NCI-H82 treated with DMSO at 0.1 percent for 48 hours (cell line): ENCODE results near the gene TSEN2.
A peak's percentile ranks its signal among the peaks of the same experiment; 100 is the strongest.
"Not testable (repeated sequence)": the region's sequence is repeated elsewhere in the genome, so short reads cannot be mapped to it uniquely, and the experiment has no call there.

Experiments used
- DNase-seq: peaks from one replicate; lab custom pipeline; 2025; ENCODE audit not compliant: unreplicated experiment; lab: John Stamatoyannopoulos, UW

The TSEN2 gene

DNA sequence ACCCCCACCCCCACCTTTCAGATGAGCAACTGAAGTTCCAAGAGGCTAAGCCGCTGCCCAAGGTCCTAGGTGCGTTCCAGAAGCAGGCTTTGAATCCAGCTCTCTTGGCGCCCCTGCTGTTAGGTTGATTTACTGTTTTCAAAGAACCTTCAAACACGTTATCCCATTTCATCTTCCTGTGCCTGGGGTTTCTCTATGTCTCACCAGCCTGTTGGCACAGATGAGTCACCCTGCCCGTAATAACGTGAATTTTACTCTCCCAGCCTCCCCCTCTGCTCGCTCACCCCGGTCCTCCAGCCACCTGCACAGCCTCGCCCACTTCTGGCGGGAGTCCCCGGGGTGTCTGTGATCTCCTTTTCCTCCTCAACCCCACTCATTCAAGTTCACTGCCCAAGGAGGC is 13.0 kb upstream of the TSEN2 start:
- no peak for DNase-seq

DNA sequence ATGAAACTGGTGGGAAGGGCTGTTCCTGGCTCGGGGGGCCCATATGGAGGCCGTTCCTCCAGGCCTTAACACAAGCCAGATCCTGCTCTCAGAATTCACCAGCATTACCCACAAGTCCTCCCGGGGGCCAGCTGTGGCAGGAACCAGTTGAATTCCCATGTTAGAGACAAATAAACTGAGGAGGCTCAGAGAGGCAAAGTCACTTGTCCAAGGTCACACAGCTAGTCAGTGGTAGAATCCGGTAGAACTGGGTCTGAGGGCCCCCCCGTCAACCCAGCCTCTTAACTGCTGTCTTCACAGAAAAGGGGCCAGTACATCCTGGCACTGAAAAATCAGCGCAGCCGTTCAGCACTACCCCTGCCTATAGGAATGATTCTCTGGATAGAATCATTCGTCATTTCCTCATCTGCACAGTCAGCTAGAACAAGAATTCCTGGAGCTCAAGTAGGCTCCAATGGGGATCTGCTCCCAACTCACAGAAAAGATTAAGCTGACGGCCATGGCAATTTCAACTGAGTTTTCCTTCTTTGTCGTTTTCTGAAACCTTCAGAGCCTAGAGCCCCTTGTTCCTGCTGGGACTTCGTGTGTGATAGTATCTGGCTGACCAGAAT is 12.2 kb upstream of the TSEN2 start:
- DNase-seq: no peak

DNA sequence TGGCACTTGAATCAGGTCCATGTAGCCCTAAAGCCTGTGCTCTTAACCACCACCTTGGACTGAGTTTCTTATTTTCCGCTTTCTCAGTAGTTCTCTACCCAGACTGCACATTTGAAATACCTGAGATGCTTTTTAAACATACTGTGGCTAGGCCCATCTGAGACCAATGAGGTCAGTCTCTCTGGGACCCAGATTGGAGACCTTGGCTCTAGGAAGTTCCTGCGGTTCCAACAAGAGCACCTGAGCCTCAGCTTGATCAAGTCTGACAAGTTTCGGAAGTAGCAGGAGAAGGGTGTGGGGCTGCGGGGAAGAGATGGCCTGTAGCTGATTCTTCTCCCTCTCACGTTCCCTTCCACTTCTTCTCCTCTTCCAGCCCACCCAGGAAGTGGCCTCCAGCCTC is 11.5 kb upstream of the TSEN2 start:
- DNase-seq: no peak

DNA sequence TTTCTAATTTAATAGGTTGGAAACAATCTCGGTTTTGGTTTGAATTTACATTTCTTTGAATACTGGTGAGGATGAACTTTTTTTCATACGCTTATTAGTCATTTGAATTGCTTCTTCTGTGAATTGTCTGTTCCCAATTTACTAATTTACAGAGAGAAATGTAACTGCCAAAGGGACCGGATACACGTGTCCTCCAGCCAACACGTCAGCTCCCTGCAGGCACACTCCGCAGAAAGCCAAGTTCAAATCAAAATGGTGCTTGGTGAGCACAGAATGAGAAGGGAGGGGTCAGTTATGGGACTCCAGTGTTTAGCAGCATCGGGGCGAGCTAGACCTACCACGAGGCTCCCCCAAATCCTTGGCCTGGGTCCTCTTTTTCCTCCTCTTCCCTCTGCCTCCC is 10.8 kb upstream of the TSEN2 start:
- no peak for DNase-seq

DNA sequence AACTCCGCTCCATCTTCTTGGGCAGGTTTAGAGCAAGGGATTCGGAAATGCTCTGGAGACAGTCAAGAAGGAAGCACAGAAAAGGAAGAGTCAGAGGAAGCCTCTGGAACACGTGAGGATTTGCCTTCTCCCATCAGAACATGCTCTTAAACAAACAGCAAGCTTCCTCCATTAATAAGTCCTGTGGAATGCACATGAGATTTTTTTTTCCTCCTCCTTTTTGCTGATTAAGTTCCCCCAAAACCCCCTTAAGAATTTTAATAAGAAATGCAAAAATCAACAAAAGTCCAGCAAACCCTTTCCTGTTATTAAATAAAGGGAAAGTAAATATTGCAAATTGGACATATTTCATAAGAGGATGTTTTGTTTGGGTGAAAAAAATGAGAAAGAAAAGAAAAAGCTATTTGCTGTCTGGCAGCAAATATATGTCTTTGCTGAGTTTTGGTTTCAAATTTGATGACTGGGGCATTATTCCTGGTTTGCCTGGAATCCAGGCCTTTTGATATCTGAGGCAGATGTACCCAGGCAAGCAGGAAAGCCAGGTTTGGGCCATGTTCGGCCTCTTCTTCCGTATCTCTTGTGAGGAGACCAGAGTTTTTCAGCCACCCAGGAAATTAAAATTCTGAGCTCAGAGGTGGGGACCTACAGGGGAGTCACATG is 7.9 kb upstream of the TSEN2 start:
- no peak for DNase-seq

DNA sequence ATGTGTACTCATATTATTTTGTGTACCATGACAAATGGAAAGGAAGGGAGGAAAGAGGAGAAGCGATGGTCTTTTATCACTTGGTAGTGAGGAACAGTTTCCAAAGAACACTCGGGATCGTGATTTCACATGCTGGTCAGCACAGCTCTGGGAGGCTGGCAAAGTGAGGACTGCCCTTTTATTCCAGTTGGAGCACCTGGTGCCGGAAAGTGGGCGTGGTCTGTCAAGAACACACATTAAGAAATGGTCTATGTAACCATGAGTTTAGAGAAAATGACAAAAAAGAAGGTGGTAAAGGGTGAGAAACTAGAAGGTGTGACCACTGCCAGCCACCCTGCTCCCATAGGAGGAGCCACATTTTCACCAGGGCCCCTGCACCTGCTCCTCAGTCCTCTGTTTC is 7.0 kb upstream of the TSEN2 start:
- DNase-seq: no peak

DNA sequence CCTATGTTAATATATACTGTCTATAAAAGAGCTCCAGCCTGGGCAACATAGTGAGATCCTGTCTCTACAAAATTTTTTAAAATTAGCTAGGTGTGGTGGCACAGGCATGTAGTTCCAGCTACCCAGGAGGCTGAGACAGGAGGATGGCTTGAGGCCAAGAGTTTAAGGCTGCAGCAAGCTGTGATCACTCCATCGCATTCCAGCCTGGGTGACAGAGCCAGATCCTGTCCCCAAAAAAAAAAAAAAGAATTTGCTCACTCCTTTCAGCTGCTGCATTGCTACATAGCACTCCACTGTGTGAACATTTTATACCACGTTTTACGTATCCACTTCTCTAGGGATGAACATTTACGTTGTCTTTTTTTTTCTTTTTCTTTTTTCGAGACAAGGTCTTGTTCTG is 6.0 kb upstream of the TSEN2 start:
- no peak for DNase-seq

DNA sequence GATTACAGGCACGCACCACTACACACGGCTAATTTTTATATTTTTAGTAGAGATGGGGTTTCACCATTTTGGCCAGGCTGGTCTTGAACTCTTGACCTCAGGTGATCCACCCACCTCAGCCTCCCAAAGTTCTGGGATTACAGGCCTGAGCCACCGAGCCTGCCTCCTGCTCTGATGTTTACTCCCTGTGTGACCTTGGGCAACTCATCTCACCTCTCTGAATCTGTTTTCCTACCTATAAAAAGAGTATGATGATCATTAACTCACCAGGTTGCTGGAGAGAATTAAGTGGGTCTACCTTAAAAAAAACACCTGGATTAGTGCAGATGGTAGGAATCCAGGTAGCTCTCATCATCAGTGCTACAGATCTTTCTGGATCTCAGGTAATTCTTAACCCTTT is 5.1 kb upstream of the TSEN2 start:
- DNase-seq: not testable (repeated sequence)

DNA sequence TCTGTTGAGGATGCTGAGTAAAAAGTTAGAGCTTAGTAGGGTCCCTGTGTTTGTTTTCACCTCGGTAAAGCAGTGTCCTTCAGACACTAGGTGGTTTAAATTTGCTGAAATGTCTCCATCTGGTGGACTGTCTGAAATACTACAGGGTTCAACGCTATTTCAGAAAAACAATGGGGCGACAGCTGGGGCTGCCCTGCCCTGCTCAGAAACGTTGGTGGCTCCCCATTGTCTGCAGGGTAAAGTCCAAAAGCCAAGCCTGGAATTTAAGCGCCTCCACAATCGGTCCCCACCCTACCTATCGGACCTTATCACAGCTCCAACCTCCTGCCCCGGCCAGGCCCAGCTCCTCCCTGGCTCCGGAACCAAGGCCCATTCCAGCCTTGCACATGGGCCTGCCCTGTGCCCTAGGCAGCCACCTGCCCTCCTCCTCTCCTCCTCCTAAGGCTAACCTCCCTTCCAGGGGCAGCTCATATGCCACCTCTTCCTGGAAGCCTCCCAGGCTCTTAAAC is 4.3 kb upstream of the TSEN2 start:
- peak; percentile 46 for DNase-seq

DNA sequence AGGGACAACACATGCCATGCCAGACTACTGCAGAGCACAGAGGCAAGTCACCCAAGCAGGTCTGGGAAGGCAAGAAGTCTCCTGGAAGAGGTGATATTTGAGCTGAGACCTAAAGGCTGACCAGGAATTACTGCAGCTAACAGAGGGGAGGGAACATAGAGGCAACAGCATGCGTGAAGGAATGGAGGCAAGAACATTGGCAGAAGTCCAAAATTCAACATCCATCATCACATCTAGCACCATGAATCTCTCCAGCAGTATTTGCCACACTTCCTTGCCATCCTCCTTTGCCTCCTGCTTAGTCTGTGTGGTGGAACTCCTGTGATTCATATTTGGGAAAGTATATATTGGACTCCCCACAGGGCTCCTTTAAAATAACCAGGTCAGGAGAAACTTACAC is 870 bp upstream of the TSEN2 start:
- no peak for DNase-seq

DNA sequence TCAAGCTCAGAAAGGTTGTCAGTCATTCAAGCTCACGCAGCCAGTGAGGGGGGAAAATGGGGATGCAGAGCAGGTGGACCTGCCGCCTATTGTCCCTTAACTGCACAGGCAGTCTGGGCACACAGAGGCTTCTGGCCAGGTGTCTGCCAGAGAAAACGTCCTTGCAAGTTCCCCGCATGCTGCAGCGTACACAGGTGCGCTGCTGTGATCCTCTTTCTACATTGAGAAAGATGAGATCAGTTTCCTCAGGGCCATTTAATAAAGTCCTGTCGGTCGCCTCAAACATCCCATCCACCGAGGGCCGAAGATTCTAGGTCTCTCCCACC is 445 bp upstream of the TSEN2 start:
- no peak for DNase-seq

DNA sequence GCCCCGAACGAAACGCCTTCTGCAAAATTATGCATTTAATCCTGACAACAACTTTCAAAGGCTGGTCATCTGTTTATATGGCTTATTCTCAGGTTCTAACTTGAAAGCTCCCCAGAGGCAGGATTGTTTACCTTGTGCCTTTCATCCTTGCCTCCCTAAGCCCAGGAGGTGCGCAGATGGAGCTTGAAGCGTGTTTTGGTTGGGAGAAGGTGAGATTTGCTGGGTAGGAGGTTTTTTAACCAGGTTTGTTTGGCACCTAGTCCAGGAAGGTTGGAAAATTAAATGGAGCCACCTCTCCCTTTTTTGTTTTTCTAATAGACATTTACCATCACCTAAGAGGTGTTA is 675 bp downstream of the TSEN2 start:
- DNase-seq: no peak

DNA sequence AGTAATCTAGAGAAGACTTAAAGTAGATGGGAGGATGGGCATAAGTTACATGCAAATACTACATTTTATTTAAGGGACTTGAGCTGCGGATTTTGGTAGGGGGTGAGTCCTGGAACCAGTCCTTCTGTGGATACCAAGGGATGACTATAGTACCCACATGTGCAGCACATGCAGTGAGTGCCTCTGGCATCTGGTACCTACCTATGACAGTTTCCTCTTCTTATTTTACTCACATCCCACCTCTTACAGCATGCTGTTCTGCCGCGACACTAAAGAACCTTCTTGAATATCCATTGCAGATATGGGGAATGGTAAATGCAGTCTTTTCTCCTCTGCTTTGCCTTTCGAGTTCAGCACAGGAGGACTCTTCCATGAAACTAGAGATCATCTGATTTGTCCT is 1.7 kb downstream of the TSEN2 start:
- no peak for DNase-seq

DNA sequence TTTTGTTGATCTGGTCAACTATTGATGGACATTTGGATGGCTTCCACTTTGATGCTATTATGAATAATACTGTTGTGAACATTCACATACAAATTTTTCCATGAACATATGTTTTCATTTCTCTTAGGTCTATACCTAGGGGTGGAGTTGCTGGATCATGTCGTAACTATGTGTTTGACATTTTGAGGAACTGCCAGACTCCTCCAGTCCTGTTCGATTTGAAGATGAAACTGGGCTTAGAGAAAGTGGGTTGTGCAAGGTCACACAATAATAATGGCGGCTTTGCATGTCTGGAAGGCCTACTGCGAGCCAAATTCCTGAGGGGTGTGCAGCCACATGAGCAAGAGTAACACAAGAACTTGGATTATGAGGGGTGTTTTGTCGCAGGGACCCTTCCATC is 2.6 kb downstream of the TSEN2 start:
- no peak for DNase-seq

DNA sequence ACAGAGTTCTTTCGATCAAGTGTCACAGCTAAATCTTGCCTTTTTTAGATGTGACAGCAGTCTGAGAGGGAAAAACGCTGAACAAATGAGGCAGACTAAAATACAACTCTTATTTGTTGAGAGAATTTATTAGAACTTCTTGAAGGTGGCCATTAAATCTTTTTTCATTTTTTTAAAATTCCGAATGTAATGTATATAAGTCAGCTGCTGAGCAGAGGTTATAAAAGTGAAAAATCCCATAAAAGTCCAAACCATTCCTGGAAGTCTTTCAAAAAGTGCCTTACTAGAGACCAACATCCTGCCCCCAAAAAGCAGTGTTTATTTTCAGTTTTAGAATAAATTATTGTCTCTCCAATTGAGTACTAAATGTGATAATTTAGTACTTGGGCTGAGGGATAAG is 3.1 kb downstream of the TSEN2 start:
- DNase-seq: no peak

DNA sequence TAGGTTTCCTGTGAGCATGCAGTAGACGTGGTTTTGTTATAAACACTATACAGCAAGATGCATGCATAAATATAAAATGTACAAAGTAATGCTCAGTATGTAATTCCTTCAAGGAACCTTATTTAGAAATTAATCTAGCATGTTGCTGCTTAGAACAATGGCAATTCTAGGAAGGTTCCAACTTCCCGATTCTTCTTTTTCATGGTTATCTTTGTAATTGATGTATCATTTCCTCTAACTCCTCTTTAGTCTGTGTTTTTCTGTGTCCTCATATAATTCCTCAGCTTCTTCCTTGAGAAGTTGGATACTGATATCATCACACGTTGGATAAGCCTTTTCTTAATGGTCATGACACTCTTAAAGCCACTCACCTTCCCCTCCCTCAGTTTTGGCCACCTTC is 3.5 kb downstream of the TSEN2 start:
- no peak for DNase-seq

DNA sequence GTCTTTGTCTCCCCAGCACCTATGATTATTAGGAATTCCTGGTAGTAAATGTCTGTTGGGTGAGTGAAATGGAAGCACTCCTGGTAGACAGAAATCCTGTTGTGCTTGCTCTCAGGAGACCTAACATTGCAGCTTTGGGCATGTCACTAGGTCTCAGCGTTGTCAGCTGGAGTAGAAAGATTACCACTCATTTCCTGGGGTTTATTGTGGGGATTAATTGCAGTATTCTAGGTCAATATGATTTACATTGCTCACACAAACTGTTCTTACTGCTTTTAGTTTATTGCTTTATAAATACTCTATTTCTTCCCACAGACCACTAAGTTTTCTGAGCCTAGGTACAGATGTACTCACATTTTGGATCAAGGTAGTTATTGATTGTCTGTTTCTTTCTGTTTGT is 5.1 kb downstream of the TSEN2 start:
- DNase-seq: no peak

DNA sequence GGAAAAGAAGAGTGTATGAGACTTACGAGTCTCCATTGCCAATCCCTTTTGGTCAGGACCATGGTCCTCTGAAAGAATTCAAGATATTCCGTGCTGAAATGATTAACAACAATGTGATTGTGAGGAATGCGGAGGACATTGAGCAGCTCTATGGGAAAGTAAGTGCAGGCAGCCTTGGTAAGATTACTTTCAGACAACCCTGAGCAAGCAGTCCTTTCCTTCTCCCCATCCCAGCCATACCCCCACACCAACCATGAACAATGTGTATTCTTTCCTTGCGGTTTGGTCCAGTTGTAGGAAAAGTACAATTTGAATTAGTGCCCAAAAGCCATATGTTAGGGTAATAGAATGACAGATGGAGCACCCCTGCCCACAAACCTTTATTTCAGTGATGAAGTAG is 5.6 kb downstream of the TSEN2 start:
- no peak for DNase-seq

DNA sequence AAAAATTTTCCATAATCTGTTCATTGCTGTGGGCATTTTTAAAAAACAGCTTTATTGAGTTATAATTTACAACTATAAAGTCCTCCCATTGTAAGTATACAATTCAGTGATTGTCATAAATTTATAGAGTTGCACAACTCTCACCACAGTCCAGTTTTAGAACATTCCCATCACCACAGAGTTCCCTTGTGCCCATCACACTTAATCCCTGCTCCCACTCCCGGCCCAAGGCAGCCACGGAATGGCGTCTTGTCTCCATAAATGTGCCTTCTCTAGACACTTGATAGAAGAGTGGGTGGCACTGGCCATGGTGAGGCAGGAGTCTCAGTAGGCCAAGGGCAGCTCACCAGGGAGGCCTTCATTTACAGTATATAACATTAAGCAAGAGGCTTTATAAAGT is 6.3 kb downstream of the TSEN2 start:
- no peak for DNase-seq

DNA sequence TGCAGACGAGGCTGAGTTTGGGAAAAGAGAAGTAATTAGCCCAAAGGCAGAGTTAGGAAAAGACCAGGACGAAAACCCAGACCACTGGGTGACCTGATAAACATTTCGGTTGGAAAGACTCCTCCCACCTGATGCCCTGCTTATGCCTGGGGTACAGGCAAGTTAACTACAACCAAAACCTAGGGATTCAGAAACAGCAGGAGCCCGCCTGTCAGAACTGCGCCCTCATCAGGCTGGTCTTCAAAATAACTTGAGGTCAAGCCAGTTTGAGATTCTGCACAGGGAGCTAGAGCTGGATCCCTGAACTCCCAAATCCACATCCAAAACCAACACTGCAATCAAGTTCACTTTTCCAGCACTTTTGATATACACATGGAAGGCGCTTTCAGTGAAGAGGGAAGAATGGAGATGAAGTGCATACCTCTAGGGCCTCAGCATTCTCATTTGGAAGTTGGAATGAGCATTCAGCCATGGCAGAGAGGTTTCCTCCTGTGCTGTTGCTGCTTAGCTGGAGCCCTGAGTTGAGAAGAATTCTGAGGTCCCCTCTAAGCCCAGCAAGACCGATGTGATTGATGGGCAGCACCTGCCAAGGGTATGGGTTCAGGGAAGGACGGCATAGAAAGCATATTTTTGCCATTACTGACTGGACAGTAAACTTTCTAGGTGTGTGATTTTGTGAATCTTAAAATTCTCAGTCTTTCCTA is 11.6 kb downstream of the TSEN2 start:
- no peak for DNase-seq

DNA sequence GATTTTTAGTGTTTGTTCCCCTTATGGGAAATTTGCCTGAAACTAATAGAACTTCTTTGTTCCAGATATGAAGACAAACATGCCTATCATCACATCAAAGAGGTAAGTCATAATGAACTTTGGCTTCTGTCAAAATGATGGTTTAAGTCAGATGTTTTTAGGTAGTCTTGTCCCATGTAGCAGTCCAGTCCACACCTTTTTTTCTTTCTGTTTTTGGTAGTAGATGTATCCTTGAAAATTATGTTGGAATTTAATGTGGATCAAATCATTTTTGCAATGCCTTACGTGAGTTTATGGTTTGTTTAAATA is 12.1 kb downstream of the TSEN2 start:
- no peak for DNase-seq

DNA sequence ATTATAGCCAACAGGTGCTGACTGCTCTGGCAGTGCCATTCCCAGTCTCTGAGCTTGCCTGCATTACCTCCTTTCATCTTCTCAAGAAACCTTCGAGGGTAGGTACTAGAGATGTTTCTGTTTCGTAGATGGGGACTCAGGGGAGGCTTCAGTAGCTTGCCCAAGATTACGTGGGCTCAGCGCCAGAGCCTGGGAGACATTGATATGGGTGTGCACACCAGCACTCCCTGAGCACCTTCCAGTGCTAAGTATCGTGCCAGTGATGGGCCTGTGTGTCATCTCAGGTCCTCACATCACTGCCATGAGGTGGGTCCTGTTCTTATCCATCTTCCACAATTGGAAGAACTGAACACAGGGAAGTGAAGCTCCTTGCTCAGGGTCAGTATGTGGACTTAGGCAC is 15.2 kb downstream of the TSEN2 start:
- no peak for DNase-seq
